Measurements from ENCODE around the gene CSF1. TPM values are rescaled to one million over a fixed set of nuclear protein-coding genes. Genes with fewer than 3 reads are reported as not detected.

Gene CSF1
- total and polyA plus RNA-seq, 5 donors = 13.5 to 22.6 (median 16.6) TPM

DNA sequence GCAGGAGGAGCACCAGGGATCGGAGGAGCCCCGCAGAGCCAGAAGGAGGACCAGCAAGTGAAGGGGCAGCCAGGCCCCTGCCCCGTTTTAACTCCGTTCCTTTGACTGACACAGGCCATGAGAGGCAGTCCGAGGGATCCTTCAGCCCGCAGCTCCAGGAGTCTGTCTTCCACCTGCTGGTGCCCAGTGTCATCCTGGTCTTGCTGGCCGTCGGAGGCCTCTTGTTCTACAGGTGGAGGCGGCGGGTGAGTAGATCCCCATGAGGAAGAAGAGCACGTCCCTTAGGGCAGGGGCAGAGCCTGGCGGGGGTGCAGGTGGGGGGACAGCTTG lies 13.3 kb downstream of the CSF1 start:
- Histone ChIP-seq H3K27ac (ENCODE audit: low read length) (no peak overlapping the region), H3K4me3 (ENCODE audit: low read length) (no peak overlapping the region), H3K4me1 (ENCODE audit: control insufficient read depth, insufficient read depth, low read length) (peaks cover 18% of the 10 kb centered on the region), H3K9me3 (ENCODE audit: control insufficient read depth, low read length) (no peaks in the 10 kb centered on the region), H3K27me3 (ENCODE audit: control insufficient read depth, insufficient read depth) (no peaks in the 10 kb centered on the region)
- no peak for ATAC-seq
- no peak for DNase-seq
- intact Hi-C loops (cut with DNase I) = no loop called here
- 92% methylated on average over 12 of the region's 12 CpGs for WGBS

- no peak overlapping the region for H3K27ac ChIP-seq (ENCODE audit: low read length)
- intact Hi-C loops (cut with DNase I) = no loop called here
- no peak overlapping the region for H3K4me3 ChIP-seq (ENCODE audit: low read length)
- no peak for DNase-seq
- 84% methylated on average over 5 of the region's 5 CpGs for WGBS
- H3K9me3 ChIP-seq (ENCODE audit: control insufficient read depth, low read length) = no peaks in the 10 kb centered on the region
- ATAC-seq = no peak
- peaks cover 19% of the 10 kb centered on the region for H3K4me1 ChIP-seq (ENCODE audit: control insufficient read depth, insufficient read depth, low read length)
- H3K27me3 ChIP-seq (ENCODE audit: control insufficient read depth, insufficient read depth) = no peaks in the 10 kb centered on the region
Observed at GRCh38 chr1:109924316-109924715, 13.7 kb downstream of the CSF1 start.

GRCh38 chr1:109925159-109925990 lies 14.7 kb downstream of the CSF1 start:
- 72% methylated on average over 8 of the region's 8 CpGs for WGBS
- H3K27me3 ChIP-seq (ENCODE audit: control insufficient read depth, insufficient read depth) = no peaks in the 10 kb centered on the region
- H3K9me3 ChIP-seq (ENCODE audit: control insufficient read depth, low read length) = no peaks in the 10 kb centered on the region
- no peak overlapping the region for H3K4me3 ChIP-seq (ENCODE audit: low read length)
- ATAC-seq (no peak), DNase-seq (no peak)
- peaks cover 27% of the 10 kb centered on the region for H3K4me1 ChIP-seq (ENCODE audit: control insufficient read depth, insufficient read depth, low read length)
- no peak overlapping the region for H3K27ac ChIP-seq (ENCODE audit: low read length)
- intact Hi-C loops (cut with DNase I) = loop anchor here in 1 of 4 donors (5.0 kb wide), 1 partner anchor 52 kb away; no protein-coding TSS in a partner anchor

DNA sequence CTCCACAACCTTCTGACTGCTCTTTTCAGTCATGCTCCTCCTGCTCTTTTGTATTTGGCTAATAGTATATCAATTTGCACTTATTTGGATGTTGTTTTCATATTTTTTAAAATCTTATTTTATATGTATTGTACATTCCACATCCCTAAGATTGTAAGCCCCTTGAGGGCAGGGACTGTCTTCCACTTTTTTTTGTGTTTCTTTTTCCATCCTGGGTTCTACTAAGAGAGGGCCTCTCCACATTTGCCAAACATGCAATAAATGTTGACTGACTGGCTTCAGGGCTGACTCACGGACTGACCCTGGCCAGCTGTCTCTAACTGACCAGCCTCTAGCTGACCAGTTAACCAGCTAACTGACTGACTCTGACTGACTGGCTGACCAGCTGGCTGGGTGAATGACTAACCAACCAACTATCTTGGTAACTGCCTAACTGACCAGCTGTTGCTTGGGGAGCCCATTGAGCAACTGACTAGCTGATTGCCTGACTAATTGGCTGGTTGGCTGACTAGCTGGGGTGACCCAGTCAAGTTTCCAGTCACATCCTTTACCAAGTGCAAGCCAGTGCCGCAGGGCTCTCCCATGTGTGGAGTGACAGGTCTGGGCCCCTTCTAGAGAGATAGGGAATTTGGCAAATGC lies 16.1 kb downstream of the CSF1 start:
- 73% methylated on average over 2 of the region's 2 CpGs for WGBS
- Histone ChIP-seq H3K4me3 (ENCODE audit: low read length) (no peak overlapping the region), H3K27me3 (ENCODE audit: control insufficient read depth, insufficient read depth) (no peaks in the 10 kb centered on the region), H3K9me3 (ENCODE audit: control insufficient read depth, low read length) (no peaks in the 10 kb centered on the region), H3K4me1 (ENCODE audit: control insufficient read depth, insufficient read depth, low read length) (peaks cover 27% of the 10 kb centered on the region), H3K27ac (ENCODE audit: low read length) (peak overlapping the region; percentile 65)
- no peak for DNase-seq
- intact Hi-C loops (cut with DNase I) = loop anchor here in 1 of 4 donors (5.0 kb wide), 1 partner anchor 51 kb away; no protein-coding TSS in a partner anchor
- no peak for ATAC-seq

GRCh38 chr1:109927356-109927755 lies 16.7 kb downstream of the CSF1 start:
- ATAC-seq (no peak), DNase-seq (no peak)
- Histone ChIP-seq H3K4me1 (ENCODE audit: control insufficient read depth, insufficient read depth, low read length) (peaks cover 27% of the 10 kb centered on the region), H3K27ac (ENCODE audit: low read length) (peak overlapping the region; percentile 65), H3K4me3 (ENCODE audit: low read length) (no peak overlapping the region), H3K9me3 (ENCODE audit: control insufficient read depth, low read length) (no peaks in the 10 kb centered on the region), H3K27me3 (ENCODE audit: control insufficient read depth, insufficient read depth) (no peaks in the 10 kb centered on the region)
- 75% methylated on average over 7 of the region's 7 CpGs for WGBS
- intact Hi-C loops (cut with DNase I) = loop anchor here in 1 of 4 donors (5.0 kb wide), 1 partner anchor 50 kb away; no protein-coding TSS in a partner anchor

DNA sequence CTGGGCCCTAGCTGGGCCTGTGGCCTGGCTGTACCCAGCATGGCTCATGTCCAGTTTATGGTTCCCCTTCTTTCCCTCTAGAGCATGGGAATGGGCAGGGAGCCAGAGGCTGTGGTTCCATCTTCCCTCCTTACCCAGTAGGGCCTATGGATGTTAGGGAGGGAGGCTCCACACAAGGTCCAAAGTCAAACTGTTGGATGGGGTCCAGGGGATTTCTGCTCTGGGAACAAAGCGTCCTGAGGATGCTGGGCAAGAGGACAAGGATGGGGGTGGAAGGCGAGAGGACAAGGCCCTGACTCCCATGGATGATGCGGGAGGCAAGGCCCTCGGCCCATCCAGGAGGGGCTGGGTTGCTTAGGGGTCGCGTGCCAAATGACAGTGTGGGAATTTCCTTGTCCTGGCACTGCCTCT lies 17.3 kb downstream of the CSF1 start:
- ATAC-seq (peak; percentile 70 to 79), DNase-seq (peak; percentile 85 to 92 (median 91))
- Histone ChIP-seq H3K4me3 (ENCODE audit: low read length) (no peak overlapping the region), H3K27ac (ENCODE audit: low read length) (peak overlapping the region; percentile 71), H3K9me3 (ENCODE audit: control insufficient read depth, low read length) (no peaks in the 10 kb centered on the region), H3K4me1 (ENCODE audit: control insufficient read depth, insufficient read depth, low read length) (peaks cover 27% of the 10 kb centered on the region), H3K27me3 (ENCODE audit: control insufficient read depth, insufficient read depth) (no peaks in the 10 kb centered on the region)
- intact Hi-C loops (cut with DNase I) = loop anchor here in 1 of 4 donors (5.0 kb wide), 1 partner anchor 49 kb away; no protein-coding TSS in a partner anchor
- 19% methylated on average over 6 of the region's 6 CpGs for WGBS

- intact Hi-C loops (cut with DNase I) = loop anchor here in 1 of 4 donors (5.0 kb wide), 1 partner anchor 49 kb away; no protein-coding TSS in a partner anchor
- H3K9me3 ChIP-seq (ENCODE audit: control insufficient read depth, low read length) = no peaks in the 10 kb centered on the region
- H3K27ac ChIP-seq (ENCODE audit: low read length) = peak overlapping the region; percentile 71
- ATAC-seq (peak; percentile 44 to 59), DNase-seq (peak; percentile 80 to 93 (median 88))
- no peaks in the 10 kb centered on the region for H3K27me3 ChIP-seq (ENCODE audit: control insufficient read depth, insufficient read depth)
- no peak overlapping the region for H3K4me3 ChIP-seq (ENCODE audit: low read length)
- WGBS = 32% methylated on average over 8 of the region's 8 CpGs
- peaks cover 28% of the 10 kb centered on the region for H3K4me1 ChIP-seq (ENCODE audit: control insufficient read depth, insufficient read depth, low read length)
Observed at GRCh38 chr1:109928591-109929111, 18.0 kb downstream of the CSF1 start.

GRCh38 chr1:109929170-109929569 lies 18.5 kb downstream of the CSF1 start:
- intact Hi-C loops (cut with DNase I) = loop anchor here in 1 of 4 donors (5.0 kb wide), 1 partner anchor 48 kb away; no protein-coding TSS in a partner anchor
- 91% methylated on average over 11 of the region's 11 CpGs for WGBS
- ATAC-seq = no peak
- Histone ChIP-seq H3K4me3 (ENCODE audit: low read length) (no peak overlapping the region), H3K27me3 (ENCODE audit: control insufficient read depth, insufficient read depth) (no peaks in the 10 kb centered on the region), H3K4me1 (ENCODE audit: control insufficient read depth, insufficient read depth, low read length) (peaks cover 29% of the 10 kb centered on the region), H3K9me3 (ENCODE audit: control insufficient read depth, low read length) (no peaks in the 10 kb centered on the region), H3K27ac (ENCODE audit: low read length) (no peak overlapping the region)
- peak in 1 of 3 donors; percentile 67 for DNase-seq

DNA sequence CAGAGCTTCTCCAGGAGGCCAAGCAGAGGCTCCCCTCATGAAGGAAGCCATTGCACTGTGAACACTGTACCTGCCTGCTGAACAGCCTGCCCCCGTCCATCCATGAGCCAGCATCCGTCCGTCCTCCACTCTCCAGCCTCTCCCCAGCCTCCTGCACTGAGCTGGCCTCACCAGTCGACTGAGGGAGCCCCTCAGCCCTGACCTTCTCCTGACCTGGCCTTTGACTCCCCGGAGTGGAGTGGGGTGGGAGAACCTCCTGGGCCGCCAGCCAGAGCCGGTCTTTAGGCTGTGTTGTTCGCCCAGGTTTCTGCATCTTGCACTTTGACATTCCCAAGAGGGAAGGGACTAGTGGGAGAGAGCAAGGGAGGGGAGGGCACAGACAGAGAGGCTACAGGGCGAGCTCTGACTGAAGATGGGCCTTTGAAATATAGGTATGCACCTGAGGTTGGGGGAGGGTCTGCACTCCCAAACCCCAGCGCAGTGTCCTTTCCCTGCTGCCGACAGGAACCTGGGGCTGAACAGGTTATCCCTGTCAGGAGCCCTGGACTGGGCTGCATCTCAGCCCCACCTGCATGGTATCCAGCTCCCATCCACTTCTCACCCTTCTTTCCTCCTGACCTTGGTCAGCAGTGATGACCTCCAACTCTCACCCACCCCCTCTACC lies 19.1 kb downstream of the CSF1 start:
- no peak overlapping the region for H3K27ac ChIP-seq (ENCODE audit: low read length)
- H3K4me1 ChIP-seq (ENCODE audit: control insufficient read depth, insufficient read depth, low read length) = peaks cover 29% of the 10 kb centered on the region
- intact Hi-C loops (cut with DNase I) = loop anchor here in 1 of 4 donors (5.0 kb wide), 1 partner anchor 48 kb away; no protein-coding TSS in a partner anchor

DNA sequence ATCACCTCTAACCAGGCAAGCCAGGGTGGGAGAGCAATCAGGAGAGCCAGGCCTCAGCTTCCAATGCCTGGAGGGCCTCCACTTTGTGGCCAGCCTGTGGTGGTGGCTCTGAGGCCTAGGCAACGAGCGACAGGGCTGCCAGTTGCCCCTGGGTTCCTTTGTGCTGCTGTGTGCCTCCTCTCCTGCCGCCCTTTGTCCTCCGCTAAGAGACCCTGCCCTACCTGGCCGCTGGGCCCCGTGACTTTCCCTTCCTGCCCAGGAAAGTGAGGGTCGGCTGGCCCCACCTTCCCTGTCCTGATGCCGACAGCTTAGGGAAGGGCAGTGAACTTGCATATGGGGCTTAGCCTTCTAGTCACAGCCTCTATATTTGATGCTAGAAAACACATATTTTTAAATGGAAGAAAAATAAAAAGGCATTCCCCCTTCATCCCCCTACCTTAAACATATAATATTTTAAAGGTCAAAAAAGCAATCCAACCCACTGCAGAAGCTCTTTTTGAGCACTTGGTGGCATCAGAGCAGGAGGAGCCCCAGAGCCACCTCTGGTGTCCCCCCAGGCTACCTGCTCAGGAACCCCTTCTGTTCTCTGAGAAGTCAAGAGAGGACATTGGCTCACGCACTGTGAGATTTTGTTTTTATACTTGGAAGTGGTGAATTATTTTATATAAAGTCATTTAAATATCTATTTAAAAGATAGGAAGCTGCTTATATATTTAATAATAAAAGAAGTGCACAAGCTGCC lies 19.8 kb downstream of the CSF1 start:
- DNase-seq = no peak
- intact Hi-C loops (cut with DNase I) = no loop called here
- no peak overlapping the region for H3K4me3 ChIP-seq (ENCODE audit: low read length)
- peaks cover 29% of the 10 kb centered on the region for H3K4me1 ChIP-seq (ENCODE audit: control insufficient read depth, insufficient read depth, low read length)
- no peak for ATAC-seq
- H3K27ac ChIP-seq (ENCODE audit: low read length) = no peak overlapping the region
- no peaks in the 10 kb centered on the region for H3K9me3 ChIP-seq (ENCODE audit: control insufficient read depth, low read length)
- H3K27me3 ChIP-seq (ENCODE audit: control insufficient read depth, insufficient read depth) = no peaks in the 10 kb centered on the region
- WGBS = 83% methylated on average over 9 of the region's 9 CpGs

More for the DNA sequence above, 19.1 kb downstream of the CSF1 start:
- Histone ChIP-seq H3K9me3 (ENCODE audit: control insufficient read depth, low read length) (no peaks in the 10 kb centered on the region), H3K27me3 (ENCODE audit: control insufficient read depth, insufficient read depth) (no peaks in the 10 kb centered on the region), H3K4me3 (ENCODE audit: low read length) (no peak overlapping the region)
- no peak for ATAC-seq
- DNase-seq = peak in 1 of 3 donors; percentile 66
- 75% methylated on average over 11 of the region's 11 CpGs for WGBS
